CD4-positive, alpha-beta T cell treated with Interleukin-17A for 4 hours (primary cell): Measurements from ENCODE around the gene CYYR1.

Experiments
- DNase-seq: peaks from one replicate; pipeline ENCODE4 v3.0.0-alpha.2; 2020; ENCODE audit warnings: mixed read lengths

The CYYR1 gene

DNA sequence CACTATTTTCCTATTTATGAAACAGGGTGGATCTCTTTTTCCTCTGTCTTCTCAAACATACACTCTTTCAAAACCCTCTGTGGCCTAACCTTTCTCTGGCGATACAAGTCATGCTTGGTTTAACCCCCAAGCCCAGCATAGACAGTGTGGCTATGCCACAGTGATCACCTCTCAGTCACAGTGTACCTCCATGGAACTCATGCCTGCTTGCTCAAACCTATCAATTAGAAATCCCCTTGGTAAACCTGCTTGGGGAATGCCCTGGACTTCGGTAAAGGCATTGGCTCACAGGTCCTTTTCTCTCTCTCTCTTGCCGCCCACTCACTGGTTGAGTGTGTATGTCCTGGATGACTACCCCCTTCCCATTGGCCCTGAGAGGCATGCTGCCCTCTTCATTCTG, 147.5 kb downstream of the CYYR1 start:
- DNase-seq: no peak

DNA sequence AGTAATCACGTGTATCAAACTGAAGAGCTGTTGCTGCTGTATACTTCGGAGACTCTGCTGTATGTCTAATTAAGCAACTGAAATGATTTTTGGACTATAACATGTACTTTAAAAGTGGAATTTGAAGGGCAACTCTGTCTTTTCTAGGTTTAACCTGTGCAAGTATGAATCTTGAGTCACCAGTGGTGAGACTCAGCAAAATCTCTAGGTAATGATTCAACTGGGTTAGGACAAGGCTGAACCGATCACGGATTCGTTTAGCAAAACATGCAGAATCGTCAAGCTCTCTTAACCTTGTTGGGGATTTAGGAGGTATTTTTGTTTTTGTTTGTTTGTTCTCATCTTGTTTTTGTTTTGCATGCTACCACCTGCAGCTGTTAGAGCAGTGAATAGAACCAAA, 149.6 kb downstream of the CYYR1 start:
- DNase-seq: no peak

GRCh38 chr21:26422706-26423105, 150.4 kb downstream of the CYYR1 start:
- no peak for DNase-seq

DNA sequence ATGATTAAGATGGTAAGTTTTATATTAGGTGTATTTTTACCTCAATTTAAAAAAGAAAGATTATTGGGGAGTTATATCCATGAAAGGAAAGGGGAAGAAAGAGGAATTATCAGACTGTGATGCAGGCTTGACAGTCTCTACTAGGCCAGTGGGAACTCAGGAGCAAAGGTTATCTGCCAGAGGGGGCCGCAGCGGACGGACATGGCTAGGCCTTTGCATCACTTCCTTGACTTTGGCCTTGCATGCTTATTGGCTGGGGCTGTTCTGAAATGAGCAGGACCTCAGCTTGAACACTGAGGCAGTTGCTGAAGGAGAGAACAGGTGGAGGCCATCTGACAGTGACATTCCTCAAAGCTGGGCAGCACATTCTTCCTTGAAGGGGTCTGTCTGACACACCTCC, 150.9 kb downstream of the CYYR1 start:
- no peak for DNase-seq

DNA sequence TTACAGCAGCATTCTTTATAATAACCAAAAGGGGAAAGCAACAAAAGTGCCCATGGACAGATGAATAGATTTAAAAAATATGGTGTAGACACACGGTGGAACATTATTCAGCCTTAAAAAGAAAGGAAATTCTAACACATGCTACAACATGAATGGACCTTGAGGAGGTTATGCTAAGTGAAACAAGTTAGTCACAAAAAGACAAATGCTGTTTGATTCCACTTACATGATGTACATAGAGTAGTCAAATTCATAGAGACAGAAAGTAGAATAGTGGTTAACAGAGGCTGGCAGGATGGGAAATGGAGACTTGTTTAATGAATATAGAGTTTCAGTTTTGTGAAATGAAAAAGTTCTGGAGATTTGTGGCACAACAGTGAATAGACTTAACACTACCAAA, 151.4 kb downstream of the CYYR1 start:
- DNase-seq: no peak
